Femur (tissue), 1 donor: ENCODE results near the gene SUSD2.
A peak's percentile ranks its signal among the peaks of the same experiment; 100 is the strongest.
"Not testable (repeated sequence)": the region's sequence is repeated elsewhere in the genome, so short reads cannot be mapped to it uniquely, and the experiment has no call there.

Experiments used
- DNase-seq: peaks from one replicate; pipeline ENCODE4 v3.0.0-alpha.2; 2017

The SUSD2 gene, protein sequence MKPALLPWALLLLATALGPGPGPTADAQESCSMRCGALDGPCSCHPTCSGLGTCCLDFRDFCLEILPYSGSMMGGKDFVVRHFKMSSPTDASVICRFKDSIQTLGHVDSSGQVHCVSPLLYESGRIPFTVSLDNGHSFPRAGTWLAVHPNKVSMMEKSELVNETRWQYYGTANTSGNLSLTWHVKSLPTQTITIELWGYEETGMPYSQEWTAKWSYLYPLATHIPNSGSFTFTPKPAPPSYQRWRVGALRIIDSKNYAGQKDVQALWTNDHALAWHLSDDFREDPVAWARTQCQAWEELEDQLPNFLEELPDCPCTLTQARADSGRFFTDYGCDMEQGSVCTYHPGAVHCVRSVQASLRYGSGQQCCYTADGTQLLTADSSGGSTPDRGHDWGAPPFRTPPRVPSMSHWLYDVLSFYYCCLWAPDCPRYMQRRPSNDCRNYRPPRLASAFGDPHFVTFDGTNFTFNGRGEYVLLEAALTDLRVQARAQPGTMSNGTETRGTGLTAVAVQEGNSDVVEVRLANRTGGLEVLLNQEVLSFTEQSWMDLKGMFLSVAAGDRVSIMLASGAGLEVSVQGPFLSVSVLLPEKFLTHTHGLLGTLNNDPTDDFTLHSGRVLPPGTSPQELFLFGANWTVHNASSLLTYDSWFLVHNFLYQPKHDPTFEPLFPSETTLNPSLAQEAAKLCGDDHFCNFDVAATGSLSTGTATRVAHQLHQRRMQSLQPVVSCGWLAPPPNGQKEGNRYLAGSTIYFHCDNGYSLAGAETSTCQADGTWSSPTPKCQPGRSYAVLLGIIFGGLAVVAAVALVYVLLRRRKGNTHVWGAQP

GRCh38 chr22:24181088-24181995 lies at the start of gene SUSD2:
Gene SUSD2, plus strand, starts transcription at chr22:24181487. Its CDS starts 33 bp downstream, at chr22:24181520.
- no peak for DNase-seq

DNA sequence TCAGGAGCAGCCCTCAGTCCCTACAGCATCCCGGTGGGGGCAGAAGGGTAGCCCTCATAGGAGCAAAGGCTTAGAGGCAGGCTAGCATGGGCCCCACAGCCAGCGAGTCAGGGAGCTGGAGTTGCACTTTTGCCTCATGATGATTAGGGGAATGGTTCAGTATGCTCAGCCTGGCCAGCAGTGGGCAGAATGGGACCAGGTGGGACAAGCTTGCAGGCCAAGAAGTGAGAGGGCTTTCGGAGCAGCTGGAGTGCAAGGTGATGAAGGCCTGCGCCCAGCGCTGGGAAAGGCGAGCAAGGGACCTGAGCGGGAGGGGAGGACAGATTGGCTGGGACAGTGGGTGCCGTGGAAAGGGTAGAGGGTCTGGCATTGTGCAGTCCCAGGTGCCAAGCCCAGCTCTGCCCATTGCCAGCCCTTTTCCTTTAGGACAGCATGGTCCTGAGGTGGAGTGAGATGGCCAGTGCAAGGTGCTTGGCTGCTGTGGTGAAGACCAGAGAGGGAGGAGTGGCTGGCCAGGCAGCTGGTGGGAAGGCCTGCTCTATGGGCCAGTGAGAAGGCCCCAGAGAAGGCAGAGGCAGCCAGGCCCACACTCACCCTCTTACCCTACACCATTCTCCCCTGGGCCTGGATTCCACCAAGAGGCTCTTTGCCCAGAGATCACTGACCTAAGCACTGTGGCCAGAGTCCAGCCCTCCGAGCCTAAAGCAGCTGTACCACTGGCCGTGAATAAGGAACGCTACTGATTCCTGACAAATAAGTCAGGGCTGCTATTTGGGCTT lies 47.9 kb upstream of the SUSD2 start:
- no peak for DNase-seq

DNA sequence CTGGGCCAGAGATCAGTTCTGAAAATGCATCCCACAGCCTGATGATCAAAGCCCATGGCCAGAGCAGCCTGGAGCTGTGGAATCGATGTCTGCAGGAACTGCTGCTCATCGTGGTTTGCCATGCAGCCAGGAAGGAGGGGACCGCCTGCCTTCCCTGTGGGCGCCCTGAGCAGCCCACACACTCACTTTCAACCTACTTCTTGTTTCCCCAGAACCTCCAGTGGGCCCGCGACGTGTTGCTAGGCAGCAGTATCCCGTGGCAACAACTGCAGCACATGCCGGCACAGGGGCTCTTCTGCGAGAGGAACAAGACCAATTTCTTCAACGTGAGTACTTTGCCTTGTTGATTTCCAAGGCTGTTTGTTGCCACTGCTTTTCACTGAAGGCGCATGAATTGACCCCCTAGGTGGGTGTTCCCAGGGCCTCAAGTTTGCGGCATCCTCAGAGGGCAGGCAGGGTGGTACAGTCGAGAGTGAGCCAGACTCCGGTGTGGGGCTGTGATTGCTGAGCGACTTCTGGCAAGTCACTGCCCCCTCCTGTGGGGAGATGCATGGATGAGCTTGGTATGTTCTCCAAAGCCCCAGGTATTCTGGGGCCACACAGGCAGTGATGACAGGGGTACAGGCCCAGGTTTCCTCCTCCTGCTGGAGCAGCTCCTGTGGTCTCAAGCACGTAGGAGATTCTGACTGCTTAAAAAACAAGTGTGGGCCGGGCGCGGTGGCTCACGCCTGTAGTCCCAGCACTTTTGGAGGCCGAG lies 47.0 kb upstream of the SUSD2 start:
- DNase-seq: peak; percentile 88

DNA sequence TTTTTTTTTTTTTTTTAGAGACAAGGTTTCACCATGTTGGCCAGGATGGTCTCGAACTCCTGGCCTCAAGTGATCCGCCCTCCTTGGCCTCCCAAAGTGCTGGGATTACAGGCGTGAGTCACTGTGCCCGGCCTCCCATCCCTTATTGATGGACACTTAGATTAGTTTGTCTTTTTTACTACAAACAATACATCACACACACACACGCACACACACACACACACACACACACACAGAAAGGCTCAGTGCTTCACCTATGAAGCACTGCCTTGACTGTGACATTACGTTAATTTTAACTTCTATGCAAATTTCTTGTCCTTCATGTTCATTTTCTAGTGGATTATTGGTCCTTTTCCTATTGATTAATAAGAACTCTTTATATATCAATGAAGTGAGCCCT lies 44.8 kb upstream of the SUSD2 start:
- not testable (repeated sequence) for DNase-seq

DNA sequence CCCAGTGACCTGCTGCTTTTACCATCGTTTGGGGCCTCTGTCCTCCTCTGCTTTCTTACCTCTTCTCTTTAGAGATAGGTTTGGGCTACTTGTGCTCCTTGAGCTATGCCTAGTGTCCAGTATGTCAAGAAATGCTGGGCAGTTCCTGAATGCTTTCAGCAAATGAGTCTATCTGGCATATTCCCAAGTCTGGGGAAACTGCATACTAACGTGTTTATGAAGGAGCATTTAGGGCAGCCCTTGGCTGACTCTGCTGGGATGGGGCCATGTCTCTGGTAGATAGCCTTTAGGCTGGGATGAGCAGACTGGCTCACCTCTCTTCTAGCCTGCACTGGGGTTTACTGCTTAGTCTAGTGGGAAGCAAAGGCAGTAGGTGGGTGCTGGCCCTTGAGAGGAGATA lies 43.7 kb upstream of the SUSD2 start:
- DNase-seq: no peak

GRCh38 chr22:24138649-24139420 lies 42.5 kb upstream of the SUSD2 start:
- no peak for DNase-seq

- DNase-seq: no peak
Measured at GRCh38 chr22:24140357-24140756, 40.9 kb upstream of the SUSD2 start.

GRCh38 chr22:24141586-24141985 lies 39.7 kb upstream of the SUSD2 start:
- DNase-seq: no peak

GRCh38 chr22:24142241-24142640 lies 39.0 kb upstream of the SUSD2 start:
- DNase-seq: no peak

DNA sequence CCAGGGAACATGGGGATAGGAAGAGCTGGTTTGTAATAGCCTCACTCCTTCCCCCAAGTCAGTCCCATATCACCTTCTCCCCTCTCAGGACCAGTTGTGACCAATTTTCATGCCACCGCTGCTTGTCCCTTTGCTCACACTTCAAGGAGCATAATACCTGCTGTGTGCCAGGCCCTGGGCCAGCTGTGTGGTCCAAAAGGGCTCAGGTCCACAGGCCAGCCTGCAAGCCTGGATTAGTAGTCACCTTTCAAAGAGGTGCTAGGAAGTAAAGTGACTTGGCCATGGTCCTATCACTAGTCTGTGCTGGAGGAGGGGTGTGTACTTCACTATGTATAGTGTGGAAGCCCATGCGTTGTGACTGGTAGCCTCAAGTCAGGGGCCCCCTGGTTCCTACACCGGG lies 38.5 kb upstream of the SUSD2 start:
- no peak for DNase-seq

DNA sequence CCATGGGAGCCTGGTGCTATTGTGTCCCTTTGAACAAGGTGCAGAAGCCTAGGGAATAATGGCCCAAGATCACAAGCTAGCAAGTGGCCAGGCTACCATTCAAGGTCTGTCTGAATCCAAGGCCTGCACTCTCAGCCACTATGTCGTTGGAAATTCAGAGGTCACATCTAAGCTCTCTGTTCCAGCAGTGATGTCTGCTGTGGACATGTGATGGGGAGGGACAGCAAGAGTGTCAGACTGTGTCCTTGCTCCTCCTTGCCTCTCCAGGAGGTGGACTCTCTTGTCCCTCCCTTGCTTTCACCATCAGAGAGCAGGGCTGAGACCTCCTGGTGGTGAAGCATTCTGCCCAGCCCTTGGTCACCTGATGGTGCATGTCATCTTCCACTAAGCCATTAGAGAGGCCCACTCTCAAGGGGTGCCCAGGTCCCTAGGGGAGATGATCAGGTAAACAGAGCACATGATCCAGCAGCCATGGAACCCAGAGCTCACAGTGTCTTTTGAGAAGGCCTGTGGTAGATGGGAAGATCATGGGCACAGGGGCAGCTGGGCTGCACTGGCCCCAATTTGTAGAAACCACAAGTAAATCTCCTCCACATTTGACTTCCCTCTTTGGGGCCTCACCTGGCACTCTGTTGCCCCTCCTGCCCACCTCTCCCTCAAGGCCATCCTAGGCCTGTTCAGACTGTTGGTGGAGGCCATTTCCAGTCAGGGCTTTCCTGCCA lies 37.1 kb upstream of the SUSD2 start:
- no peak for DNase-seq

- DNase-seq: no peak
Measured at GRCh38 chr22:24144778-24145085, 36.6 kb upstream of the SUSD2 start.

DNA sequence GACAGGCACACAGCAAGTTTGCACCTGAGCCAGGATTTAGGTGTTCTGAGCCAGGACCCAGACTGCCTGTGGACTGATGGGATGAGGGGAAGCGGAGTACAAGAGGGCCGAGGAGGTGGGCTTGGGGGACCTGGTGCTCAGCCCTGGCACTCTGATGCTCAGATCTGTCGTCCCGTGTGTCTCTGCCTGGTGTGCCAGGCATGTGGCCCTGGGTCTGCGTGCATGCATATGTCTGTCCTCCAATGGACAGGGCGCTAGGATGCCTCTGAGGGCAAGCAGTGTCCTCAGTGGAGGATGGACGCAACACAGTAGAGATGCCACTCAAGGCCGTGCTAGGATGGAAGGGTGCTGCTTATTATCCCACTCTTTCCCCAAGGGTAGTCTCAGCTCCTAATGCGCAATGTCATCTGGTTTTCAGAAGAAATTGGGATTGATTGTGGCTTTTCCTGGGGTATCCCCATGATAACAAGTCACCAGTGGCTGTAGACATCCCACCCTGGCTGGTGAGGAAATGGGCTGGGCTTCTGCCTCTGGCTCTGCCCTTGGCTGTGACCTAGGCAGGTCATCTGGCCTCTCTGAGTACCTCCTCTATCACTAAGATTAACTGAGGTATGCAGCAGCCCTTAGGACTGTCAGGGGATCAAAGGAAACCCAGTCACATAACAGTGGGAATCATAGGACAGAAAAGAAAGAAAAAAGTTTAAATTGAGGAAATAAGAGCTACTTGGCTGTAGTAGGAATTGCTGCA lies 35.7 kb upstream of the SUSD2 start:
- DNase-seq: no peak

GRCh38 chr22:24146194-24146616 lies 35.1 kb upstream of the SUSD2 start:
- DNase-seq: peak; percentile 75

GRCh38 chr22:24146791-24147353 lies 34.4 kb upstream of the SUSD2 start:
- DNase-seq: peak; percentile 87

GRCh38 chr22:24147666-24148065 lies 33.6 kb upstream of the SUSD2 start:
- no peak for DNase-seq

- DNase-seq: no peak
Measured at GRCh38 chr22:24148266-24149197, 32.8 kb upstream of the SUSD2 start.

DNA sequence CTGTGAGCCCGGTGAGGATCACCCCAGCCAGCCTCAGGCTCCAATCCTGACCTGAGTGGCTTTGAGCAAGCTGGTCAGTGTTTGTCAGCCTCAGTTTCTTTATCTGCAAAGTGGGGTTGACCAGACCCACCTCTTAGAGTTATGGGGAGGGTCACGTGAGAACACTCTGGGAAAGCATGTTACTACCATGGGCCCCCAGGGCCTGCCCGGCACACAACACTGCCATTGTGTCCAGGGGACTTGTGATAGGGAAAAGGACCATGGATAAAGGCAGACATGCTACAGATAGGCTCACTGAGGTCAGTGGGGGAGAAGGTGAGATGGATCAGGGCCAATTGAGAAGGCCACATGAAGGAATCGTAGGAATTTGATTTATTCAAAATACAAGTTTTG lies 32.1 kb upstream of the SUSD2 start:
- no peak for DNase-seq
